Measurements from ENCODE around the gene PPIL6.

Gene PPIL6

DNA sequence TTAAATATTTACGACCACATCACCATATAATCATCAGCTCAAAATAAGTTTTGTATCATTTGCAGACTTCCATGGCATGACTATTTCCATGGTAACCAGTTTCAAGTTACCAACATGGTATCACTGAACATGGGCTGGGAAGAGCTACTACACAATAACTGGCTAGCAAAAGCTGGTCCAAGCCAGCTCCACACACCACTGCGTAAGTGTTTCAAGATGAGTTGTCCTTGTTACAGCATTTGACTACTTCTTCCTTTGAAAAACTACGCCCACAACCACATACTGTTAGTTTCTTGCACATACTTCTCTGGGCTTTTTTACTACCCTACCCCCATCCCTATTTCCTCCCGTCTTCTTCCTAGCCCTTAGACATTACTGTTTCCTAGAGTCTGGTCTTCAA is 66.7 kb downstream of the PPIL6 start (continued):
- no peak for TF ChIP-seq ZNF565 (CRISPR knock-in tag; conservative IDR thresholded peaks at IDR 0.05; ENCODE audit: low read depth)

DNA sequence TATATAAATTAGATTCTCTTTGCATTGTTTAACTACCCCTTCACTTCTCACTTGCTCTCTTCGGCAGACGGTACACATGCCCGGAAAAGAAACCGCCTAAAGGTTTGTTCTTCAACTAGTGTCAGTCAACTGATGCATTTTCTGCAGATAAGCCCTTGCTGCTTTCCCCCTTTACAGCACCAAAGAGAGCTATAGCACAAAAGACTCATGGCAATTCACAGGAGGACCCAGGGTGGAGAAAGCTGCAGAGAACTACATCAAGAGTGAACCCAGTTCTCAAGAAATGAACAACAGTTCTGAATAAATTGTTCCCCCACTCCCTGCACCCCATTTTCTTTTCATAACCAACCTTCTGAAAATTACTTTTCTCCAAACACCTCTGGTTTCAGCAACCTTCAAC is 67.1 kb downstream of the PPIL6 start:
- TF ChIP-seq ZC3H10 (CRISPR knock-in tag; IDR thresholded peaks at IDR 0.05) (no peak), ISL1 (CRISPR knock-in tag; IDR thresholded peaks at IDR 0.05) (no peak), ZNF565 (CRISPR knock-in tag; conservative IDR thresholded peaks at IDR 0.05; ENCODE audit: low read depth) (no peak), ZFP3 (CRISPR knock-in tag; IDR thresholded peaks at IDR 0.05) (no peak), GLIS3 (CRISPR knock-in tag; IDR thresholded peaks at IDR 0.05) (no peak), TOX (CRISPR knock-in tag; IDR thresholded peaks at IDR 0.05; ENCODE audit: borderline replicate concordance) (no peak), BACH2 (CRISPR knock-in tag; IDR thresholded peaks at IDR 0.05; ENCODE audit: borderline replicate concordance) (no peak), CSDC2 (CRISPR knock-in tag; IDR thresholded peaks at IDR 0.05) (no peak), ZNF70 (CRISPR knock-in tag; IDR thresholded peaks at IDR 0.05) (no peak), RARB (CRISPR knock-in tag; IDR thresholded peaks at IDR 0.05) (no peak), ZFP30 (CRISPR knock-in tag; IDR thresholded peaks at IDR 0.05) (no peak), TCF4 (CRISPR knock-in tag; IDR thresholded peaks at IDR 0.05; ENCODE audit: borderline replicate concordance) (no peak), PPARA (CRISPR knock-in tag; IDR thresholded peaks at IDR 0.05; ENCODE audit: borderline replicate concordance) (no peak)
- TF ChIP-seq, protein P1, sequence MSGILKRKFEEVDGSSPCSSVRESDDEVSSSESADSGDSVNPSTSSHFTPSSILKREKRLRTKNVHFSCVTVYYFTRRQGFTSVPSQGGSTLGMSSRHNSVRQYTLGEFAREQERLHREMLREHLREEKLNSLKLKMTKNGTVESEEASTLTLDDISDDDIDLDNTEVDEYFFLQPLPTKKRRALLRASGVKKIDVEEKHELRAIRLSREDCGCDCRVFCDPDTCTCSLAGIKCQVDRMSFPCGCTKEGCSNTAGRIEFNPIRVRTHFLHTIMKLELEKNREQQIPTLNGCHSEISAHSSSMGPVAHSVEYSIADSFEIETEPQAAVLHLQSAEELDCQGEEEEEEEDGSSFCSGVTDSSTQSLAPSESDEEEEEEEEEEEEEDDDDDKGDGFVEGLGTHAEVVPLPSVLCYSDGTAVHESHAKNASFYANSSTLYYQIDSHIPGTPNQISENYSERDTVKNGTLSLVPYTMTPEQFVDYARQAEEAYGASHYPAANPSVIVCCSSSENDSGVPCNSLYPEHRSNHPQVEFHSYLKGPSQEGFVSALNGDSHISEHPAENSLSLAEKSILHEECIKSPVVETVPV (CRISPR knock-in tag; IDR thresholded peaks at IDR 0.05), result no peak
- TF ChIP-seq, protein P2, sequence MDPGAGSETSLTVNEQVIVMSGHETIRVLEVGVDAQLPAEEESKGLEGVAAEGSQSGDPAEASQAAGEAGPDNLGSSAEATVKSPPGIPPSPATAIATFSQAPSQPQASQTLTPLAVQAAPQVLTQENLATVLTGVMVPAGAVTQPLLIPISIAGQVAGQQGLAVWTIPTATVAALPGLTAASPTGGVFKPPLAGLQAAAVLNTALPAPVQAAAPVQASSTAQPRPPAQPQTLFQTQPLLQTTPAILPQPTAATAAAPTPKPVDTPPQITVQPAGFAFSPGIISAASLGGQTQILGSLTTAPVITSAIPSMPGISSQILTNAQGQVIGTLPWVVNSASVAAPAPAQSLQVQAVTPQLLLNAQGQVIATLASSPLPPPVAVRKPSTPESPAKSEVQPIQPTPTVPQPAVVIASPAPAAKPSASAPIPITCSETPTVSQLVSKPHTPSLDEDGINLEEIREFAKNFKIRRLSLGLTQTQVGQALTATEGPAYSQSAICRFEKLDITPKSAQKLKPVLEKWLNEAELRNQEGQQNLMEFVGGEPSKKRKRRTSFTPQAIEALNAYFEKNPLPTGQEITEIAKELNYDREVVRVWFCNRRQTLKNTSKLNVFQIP (CRISPR knock-in tag; IDR thresholded peaks at IDR 0.05; ENCODE audit: borderline replicate concordance, low read depth), result no peak
- TF ChIP-seq, protein P3, sequence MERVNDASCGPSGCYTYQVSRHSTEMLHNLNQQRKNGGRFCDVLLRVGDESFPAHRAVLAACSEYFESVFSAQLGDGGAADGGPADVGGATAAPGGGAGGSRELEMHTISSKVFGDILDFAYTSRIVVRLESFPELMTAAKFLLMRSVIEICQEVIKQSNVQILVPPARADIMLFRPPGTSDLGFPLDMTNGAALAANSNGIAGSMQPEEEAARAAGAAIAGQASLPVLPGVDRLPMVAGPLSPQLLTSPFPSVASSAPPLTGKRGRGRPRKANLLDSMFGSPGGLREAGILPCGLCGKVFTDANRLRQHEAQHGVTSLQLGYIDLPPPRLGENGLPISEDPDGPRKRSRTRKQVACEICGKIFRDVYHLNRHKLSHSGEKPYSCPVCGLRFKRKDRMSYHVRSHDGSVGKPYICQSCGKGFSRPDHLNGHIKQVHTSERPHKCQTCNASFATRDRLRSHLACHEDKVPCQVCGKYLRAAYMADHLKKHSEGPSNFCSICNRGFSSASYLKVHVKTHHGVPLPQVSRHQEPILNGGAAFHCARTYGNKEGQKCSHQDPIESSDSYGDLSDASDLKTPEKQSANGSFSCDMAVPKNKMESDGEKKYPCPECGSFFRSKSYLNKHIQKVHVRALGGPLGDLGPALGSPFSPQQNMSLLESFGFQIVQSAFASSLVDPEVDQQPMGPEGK (CRISPR knock-in tag; IDR thresholded peaks at IDR 0.05; ENCODE audit: borderline replicate concordance), result no peak
- TF ChIP-seq, protein P4, sequence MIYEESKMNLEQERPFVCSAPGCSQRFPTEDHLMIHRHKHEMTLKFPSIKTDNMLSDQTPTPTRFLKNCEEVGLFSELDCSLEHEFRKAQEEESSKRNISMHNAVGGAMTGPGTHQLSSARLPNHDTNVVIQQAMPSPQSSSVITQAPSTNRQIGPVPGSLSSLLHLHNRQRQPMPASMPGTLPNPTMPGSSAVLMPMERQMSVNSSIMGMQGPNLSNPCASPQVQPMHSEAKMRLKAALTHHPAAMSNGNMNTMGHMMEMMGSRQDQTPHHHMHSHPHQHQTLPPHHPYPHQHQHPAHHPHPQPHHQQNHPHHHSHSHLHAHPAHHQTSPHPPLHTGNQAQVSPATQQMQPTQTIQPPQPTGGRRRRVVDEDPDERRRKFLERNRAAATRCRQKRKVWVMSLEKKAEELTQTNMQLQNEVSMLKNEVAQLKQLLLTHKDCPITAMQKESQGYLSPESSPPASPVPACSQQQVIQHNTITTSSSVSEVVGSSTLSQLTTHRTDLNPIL (CRISPR knock-in tag; IDR thresholded peaks at IDR 0.05; ENCODE audit: low read depth), result no peak
- TF ChIP-seq, protein P5, sequence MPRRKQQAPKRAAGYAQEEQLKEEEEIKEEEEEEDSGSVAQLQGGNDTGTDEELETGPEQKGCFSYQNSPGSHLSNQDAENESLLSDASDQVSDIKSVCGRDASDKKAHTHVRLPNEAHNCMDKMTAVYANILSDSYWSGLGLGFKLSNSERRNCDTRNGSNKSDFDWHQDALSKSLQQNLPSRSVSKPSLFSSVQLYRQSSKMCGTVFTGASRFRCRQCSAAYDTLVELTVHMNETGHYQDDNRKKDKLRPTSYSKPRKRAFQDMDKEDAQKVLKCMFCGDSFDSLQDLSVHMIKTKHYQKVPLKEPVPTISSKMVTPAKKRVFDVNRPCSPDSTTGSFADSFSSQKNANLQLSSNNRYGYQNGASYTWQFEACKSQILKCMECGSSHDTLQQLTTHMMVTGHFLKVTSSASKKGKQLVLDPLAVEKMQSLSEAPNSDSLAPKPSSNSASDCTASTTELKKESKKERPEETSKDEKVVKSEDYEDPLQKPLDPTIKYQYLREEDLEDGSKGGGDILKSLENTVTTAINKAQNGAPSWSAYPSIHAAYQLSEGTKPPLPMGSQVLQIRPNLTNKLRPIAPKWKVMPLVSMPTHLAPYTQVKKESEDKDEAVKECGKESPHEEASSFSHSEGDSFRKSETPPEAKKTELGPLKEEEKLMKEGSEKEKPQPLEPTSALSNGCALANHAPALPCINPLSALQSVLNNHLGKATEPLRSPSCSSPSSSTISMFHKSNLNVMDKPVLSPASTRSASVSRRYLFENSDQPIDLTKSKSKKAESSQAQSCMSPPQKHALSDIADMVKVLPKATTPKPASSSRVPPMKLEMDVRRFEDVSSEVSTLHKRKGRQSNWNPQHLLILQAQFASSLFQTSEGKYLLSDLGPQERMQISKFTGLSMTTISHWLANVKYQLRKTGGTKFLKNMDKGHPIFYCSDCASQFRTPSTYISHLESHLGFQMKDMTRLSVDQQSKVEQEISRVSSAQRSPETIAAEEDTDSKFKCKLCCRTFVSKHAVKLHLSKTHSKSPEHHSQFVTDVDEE (CRISPR knock-in tag; IDR thresholded peaks at IDR 0.05), result no peak
- no peak for ATAC-seq

DNA sequence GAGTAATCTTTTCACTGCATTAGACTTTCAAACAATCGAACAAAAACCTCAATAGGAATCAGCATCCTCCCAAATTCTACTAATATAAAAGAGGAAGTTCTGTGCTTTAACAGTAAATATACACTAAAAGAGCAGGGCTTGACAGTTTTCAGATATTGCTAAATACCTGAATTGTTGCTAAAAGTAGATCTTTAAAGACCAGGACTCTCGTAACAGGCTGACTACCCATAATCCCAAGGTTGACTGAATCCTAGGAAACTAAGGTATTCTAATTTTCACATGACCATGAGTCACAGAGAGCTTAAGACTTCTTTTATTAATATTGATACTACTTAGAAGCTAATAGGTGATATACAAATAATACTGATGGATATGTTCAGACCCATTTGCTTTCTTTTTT is 68.3 kb downstream of the PPIL6 start:
- TF ChIP-seq ISL1 (CRISPR knock-in tag; IDR thresholded peaks at IDR 0.05) (no peak), GLIS3 (CRISPR knock-in tag; IDR thresholded peaks at IDR 0.05) (no peak), ZNF8 (CRISPR knock-in tag; IDR thresholded peaks at IDR 0.05) (no peak), OSR1 (CRISPR knock-in tag; IDR thresholded peaks at IDR 0.05) (no peak), TCF4 (CRISPR knock-in tag; IDR thresholded peaks at IDR 0.05; ENCODE audit: borderline replicate concordance) (no peak), ZNF70 (CRISPR knock-in tag; IDR thresholded peaks at IDR 0.05) (no peak), RARB (CRISPR knock-in tag; IDR thresholded peaks at IDR 0.05) (no peak), ZFP30 (CRISPR knock-in tag; IDR thresholded peaks at IDR 0.05) (no peak)
- TF ChIP-seq, protein P4 (CRISPR knock-in tag; IDR thresholded peaks at IDR 0.05; ENCODE audit: low read depth), result no peak
- no peak for ATAC-seq
